ENCODE results near the gene UBQLN1.
"Not testable (repeated sequence)": the region's sequence is repeated elsewhere in the genome, so short reads cannot be mapped to it uniquely, and the experiment has no call there.

The UBQLN1 gene

GRCh38 chr9:83630938-83631457, 76.8 kb downstream of the UBQLN1 start:
- DNase-seq (ENCODE audit: low spot score), result peak; percentile 53

GRCh38 chr9:83629433-83630104, 78.2 kb downstream of the UBQLN1 start:
- DNase-seq (ENCODE audit: low spot score), result no peak

GRCh38 chr9:83628540-83628939, 79.2 kb downstream of the UBQLN1 start:
- DNase-seq (ENCODE audit: low spot score), result no peak

- DNase-seq (ENCODE audit: low spot score), result no peak
Measured at GRCh38 chr9:83625178-83625577, 82.6 kb downstream of the UBQLN1 start.

GRCh38 chr9:83623679-83624076, 84.1 kb downstream of the UBQLN1 start:
- no peak for DNase-seq (ENCODE audit: low spot score)

GRCh38 chr9:83622939-83623678, 84.6 kb downstream of the UBQLN1 start, which contains the start of gene IDNK:
TSS of gene IDNK (plus strand) at chr9:83623143. CDS start at chr9:83623172, 29 bp downstream.
- DNase-seq (ENCODE audit: low spot score), result peak; percentile 75

GRCh38 chr9:83622433-83622938, 85.3 kb downstream of the UBQLN1 start:
- DNase-seq (ENCODE audit: low spot score), result peak; percentile 71

GRCh38 chr9:83620841-83621636, 86.7 kb downstream of the UBQLN1 start:
- DNase-seq (ENCODE audit: low spot score), result peak; percentile 63

- no peak for DNase-seq (ENCODE audit: low spot score)
Measured at GRCh38 chr9:83617299-83617698, 90.5 kb downstream of the UBQLN1 start.

GRCh38 chr9:83613298-83613697, 94.5 kb downstream of the UBQLN1 start:
- not testable (repeated sequence) for DNase-seq (ENCODE audit: low spot score)

All from iPS-NIHi11 (cell line).